ENCODE measurements around the gene ERO1B.

The ERO1B gene

DNA sequence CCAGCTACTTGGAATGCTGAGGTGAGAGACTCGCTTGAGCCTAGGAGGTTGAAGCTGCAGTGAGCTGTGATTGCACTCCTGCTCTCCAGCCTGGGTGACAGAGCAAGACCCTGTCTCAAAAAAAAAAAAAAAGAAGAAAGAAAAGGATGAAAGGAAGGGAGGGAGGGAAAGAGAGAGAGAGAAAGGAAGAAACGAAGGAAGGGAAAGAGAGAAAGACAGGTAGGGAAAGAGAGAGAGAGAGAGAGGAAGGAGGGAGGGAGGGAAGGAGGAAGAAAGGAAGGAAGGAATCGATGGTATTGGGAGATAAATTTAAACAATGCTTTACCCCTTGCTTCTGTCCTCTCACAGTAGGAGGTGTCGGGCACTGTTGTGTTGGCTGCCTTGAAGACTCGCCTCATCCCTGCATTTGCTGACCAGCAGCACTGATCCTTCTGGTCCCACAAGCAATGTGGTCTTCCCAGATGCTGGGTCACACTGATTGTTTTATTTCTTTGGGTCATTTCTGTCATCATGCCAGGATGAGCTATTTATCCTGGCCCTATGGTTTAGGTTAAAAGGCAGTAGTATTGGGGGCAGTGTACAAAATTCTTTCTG, 108.5 kb downstream of the ERO1B start:
- Histone ChIP-seq H3K79me2 (ENCODE audit: control insufficient read depth, insufficient read depth, low read length, poor library complexity) (no peaks in the 10 kb centered on the region), H2AFZ (ENCODE audit: insufficient read depth, low read length, poor library complexity) (no peak overlapping the region), H3K4me1 (ENCODE audit: control insufficient read depth in 1 of 2, insufficient read depth in 2 of 2, low read length in 2 of 2) (no peaks in the 10 kb centered on the region), H3K36me3 (ENCODE audit: control insufficient read depth in 1 of 2, insufficient read depth in 2 of 2, low read length in 2 of 2) (no peaks in the 10 kb centered on the region), H2BK120ac (ENCODE audit: insufficient read depth, low read length, poor library complexity) (no peak overlapping the region), H3K27me3 (ENCODE audit: insufficient read depth, low read length) (no peaks in the 10 kb centered on the region), H3K9me3 (ENCODE audit: insufficient read depth, low read depth, low read length) (no peaks in the 10 kb centered on the region), H2BK12ac (ENCODE audit: low read length) (no peak overlapping the region), H3K79me1 (ENCODE audit: low read length) (no peaks in the 10 kb centered on the region), H3K9ac (ENCODE audit: low read length) (no peak overlapping the region), H3K23ac (ENCODE audit: low read length) (no peak overlapping the region), H3K14ac (ENCODE audit: low read length) (no peak overlapping the region), H3K4me3 (ENCODE audit: low read depth, low read length) (no peak overlapping the region), H3K4ac (ENCODE audit: low read depth, low read length) (no peak overlapping the region), H2BK5ac (ENCODE audit: low read depth, low read length, poor library complexity) (no peak overlapping the region), H4K8ac (ENCODE audit: low read depth, low read length) (no peak overlapping the region), H3K4me2 (ENCODE audit: low read length) (no peak overlapping the region), H3K27ac (ENCODE audit: low read depth, low read length) (no peak overlapping the region), H3K18ac (ENCODE audit: low read length) (no peak overlapping the region), H4K12ac (ENCODE audit: low read depth, low read length) (no peak overlapping the region), H4K91ac (ENCODE audit: low read depth, low read length) (no peak overlapping the region), H2AK5ac (ENCODE audit: low read length) (no peak overlapping the region)
- DNase-seq = no peak
- WGBS (ENCODE audit: extremely low coverage, insufficient coverage, insufficient read length) = 100% methylated on average over 1 of the region's 5 CpGs

DNA sequence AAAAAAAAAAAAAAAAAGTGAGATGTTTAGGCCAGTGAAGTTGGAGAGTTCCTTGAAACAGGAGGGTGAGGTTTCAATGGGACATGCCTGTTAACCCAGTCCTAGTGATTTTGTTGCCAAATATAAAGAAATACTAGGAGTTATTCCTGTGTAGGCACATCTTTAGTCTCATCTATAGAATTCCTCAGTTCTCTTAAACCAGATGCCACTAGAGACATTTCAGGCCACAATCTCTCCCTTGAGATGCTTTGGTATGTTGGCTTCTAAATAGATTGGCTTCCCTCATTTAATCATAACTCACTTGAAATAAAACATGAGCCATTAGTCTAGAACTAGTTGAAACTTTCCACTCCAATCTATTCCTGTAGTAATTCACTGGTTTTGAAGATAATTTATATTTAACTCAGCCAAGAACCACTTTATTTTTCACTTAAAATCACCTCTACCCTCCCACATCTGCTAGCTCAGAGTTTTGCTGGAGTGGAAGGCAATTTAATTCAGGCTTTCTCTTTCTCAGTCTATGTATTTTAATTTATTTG, 109.6 kb downstream of the ERO1B start:
- no peak overlapping the region for H3K4me3 ChIP-seq (ENCODE audit: low read depth, low read length)
- no peak overlapping the region for H3K14ac ChIP-seq (ENCODE audit: low read length)
- no peak overlapping the region for H4K8ac ChIP-seq (ENCODE audit: low read depth, low read length)
- no peak overlapping the region for H3K18ac ChIP-seq (ENCODE audit: low read length)
- no peak for DNase-seq
- no peak overlapping the region for H2BK5ac ChIP-seq (ENCODE audit: low read depth, low read length, poor library complexity)
- H3K27me3 ChIP-seq (ENCODE audit: insufficient read depth, low read length) = no peaks in the 10 kb centered on the region
- no peak overlapping the region for H2AK5ac ChIP-seq (ENCODE audit: low read length)
- H2BK12ac ChIP-seq (ENCODE audit: low read length) = no peak overlapping the region
- no peak overlapping the region for H3K9ac ChIP-seq (ENCODE audit: low read length)
- no peaks in the 10 kb centered on the region for H3K79me1 ChIP-seq (ENCODE audit: low read length)
- no peak overlapping the region for H3K23ac ChIP-seq (ENCODE audit: low read length)
- no peaks in the 10 kb centered on the region for H3K4me1 ChIP-seq (ENCODE audit: control insufficient read depth in 1 of 2, insufficient read depth in 2 of 2, low read length in 2 of 2)
- no peak overlapping the region for H3K4ac ChIP-seq (ENCODE audit: low read depth, low read length)
- no peak overlapping the region for H4K91ac ChIP-seq (ENCODE audit: low read depth, low read length)
- H3K27ac ChIP-seq (ENCODE audit: low read depth, low read length) = no peak overlapping the region
- H2BK120ac ChIP-seq (ENCODE audit: insufficient read depth, low read length, poor library complexity) = no peak overlapping the region
- H3K9me3 ChIP-seq (ENCODE audit: insufficient read depth, low read depth, low read length) = peaks cover 1% of the 10 kb centered on the region
- no peak overlapping the region for H4K12ac ChIP-seq (ENCODE audit: low read depth, low read length)
- no peak overlapping the region for H3K4me2 ChIP-seq (ENCODE audit: low read length)
- H2AFZ ChIP-seq (ENCODE audit: insufficient read depth, low read length, poor library complexity) = no peak overlapping the region
- H3K79me2 ChIP-seq (ENCODE audit: control insufficient read depth, insufficient read depth, low read length, poor library complexity) = no peaks in the 10 kb centered on the region
- no peaks in the 10 kb centered on the region for H3K36me3 ChIP-seq (ENCODE audit: control insufficient read depth in 1 of 2, insufficient read depth in 2 of 2, low read length in 2 of 2)

GRCh38 chr1:236168716-236169429, 112.9 kb downstream of the ERO1B start:
- H3K23ac ChIP-seq (ENCODE audit: low read length) = no peak overlapping the region
- H3K4me1 ChIP-seq (ENCODE audit: control insufficient read depth in 1 of 2, insufficient read depth in 2 of 2, low read length in 2 of 2) = no peaks in the 10 kb centered on the region
- DNase-seq = peak; percentile 74 to 76
- H3K9ac ChIP-seq (ENCODE audit: low read length) = no peak overlapping the region
- no peaks in the 10 kb centered on the region for H3K36me3 ChIP-seq (ENCODE audit: control insufficient read depth in 1 of 2, insufficient read depth in 2 of 2, low read length in 2 of 2)
- H2BK12ac ChIP-seq (ENCODE audit: low read length) = no peak overlapping the region
- H2AK5ac ChIP-seq (ENCODE audit: low read length) = no peak overlapping the region
- no peak overlapping the region for H4K91ac ChIP-seq (ENCODE audit: low read depth, low read length)
- H3K4ac ChIP-seq (ENCODE audit: low read depth, low read length) = no peak overlapping the region
- H3K9me3 ChIP-seq (ENCODE audit: insufficient read depth, low read depth, low read length) = peaks cover 1% of the 10 kb centered on the region
- no peaks in the 10 kb centered on the region for H3K27me3 ChIP-seq (ENCODE audit: insufficient read depth, low read length)
- H3K4me2 ChIP-seq (ENCODE audit: low read length) = no peak overlapping the region
- no peak overlapping the region for H4K8ac ChIP-seq (ENCODE audit: low read depth, low read length)
- H3K4me3 ChIP-seq (ENCODE audit: low read depth, low read length) = no peak overlapping the region
- H3K14ac ChIP-seq (ENCODE audit: low read length) = no peak overlapping the region
- H2BK120ac ChIP-seq (ENCODE audit: insufficient read depth, low read length, poor library complexity) = no peak overlapping the region
- H3K27ac ChIP-seq (ENCODE audit: low read depth, low read length) = no peak overlapping the region
- no peak overlapping the region for H2AFZ ChIP-seq (ENCODE audit: insufficient read depth, low read length, poor library complexity)
- H3K79me2 ChIP-seq (ENCODE audit: control insufficient read depth, insufficient read depth, low read length, poor library complexity) = no peaks in the 10 kb centered on the region
- no peak overlapping the region for H4K12ac ChIP-seq (ENCODE audit: low read depth, low read length)
- no peak overlapping the region for H3K18ac ChIP-seq (ENCODE audit: low read length)
- no peaks in the 10 kb centered on the region for H3K79me1 ChIP-seq (ENCODE audit: low read length)
- H2BK5ac ChIP-seq (ENCODE audit: low read depth, low read length, poor library complexity) = no peak overlapping the region
- no CpG with 5 or more reads among the region's 10 CpGs for WGBS (ENCODE audit: extremely low coverage, insufficient coverage, insufficient read length)

DNA sequence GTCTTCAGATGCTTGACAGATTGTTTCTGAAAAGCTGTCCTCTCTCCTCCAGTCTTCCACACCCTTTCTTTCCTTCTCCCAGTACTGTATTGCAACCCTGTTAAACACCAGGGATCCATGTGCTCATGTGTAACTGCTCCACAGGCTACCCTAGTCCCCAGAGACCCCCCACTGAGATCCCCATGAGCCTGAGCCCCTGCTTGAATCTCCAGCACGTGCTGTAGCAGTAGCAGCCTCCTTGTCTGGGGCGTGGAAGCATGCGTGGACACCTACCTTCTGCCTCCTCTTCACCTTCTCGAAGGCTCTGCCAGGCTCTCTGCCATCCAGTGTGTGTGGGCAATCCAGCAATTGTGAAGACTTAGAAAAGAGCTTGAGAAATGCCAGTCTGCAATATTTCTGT, 114.2 kb downstream of the ERO1B start:
- no peak overlapping the region for H4K12ac ChIP-seq (ENCODE audit: low read depth, low read length)
- H3K23ac ChIP-seq (ENCODE audit: low read length) = no peak overlapping the region
- no CpG with 5 or more reads among the region's 4 CpGs for WGBS (ENCODE audit: extremely low coverage, insufficient coverage, insufficient read length)
- no peak overlapping the region for H3K27ac ChIP-seq (ENCODE audit: low read depth, low read length)
- no peaks in the 10 kb centered on the region for H3K79me1 ChIP-seq (ENCODE audit: low read length)
- H3K36me3 ChIP-seq (ENCODE audit: control insufficient read depth in 1 of 2, insufficient read depth in 2 of 2, low read length in 2 of 2) = no peaks in the 10 kb centered on the region
- no peak overlapping the region for H2BK12ac ChIP-seq (ENCODE audit: low read length)
- H3K9me3 ChIP-seq (ENCODE audit: insufficient read depth, low read depth, low read length) = peaks cover 1% of the 10 kb centered on the region
- no peak overlapping the region for H3K4me3 ChIP-seq (ENCODE audit: low read depth, low read length)
- no peaks in the 10 kb centered on the region for H3K27me3 ChIP-seq (ENCODE audit: insufficient read depth, low read length)
- no peak overlapping the region for H2AFZ ChIP-seq (ENCODE audit: insufficient read depth, low read length, poor library complexity)
- no peaks in the 10 kb centered on the region for H3K4me1 ChIP-seq (ENCODE audit: control insufficient read depth in 1 of 2, insufficient read depth in 2 of 2, low read length in 2 of 2)
- no peak overlapping the region for H2BK5ac ChIP-seq (ENCODE audit: low read depth, low read length, poor library complexity)
- no peak overlapping the region for H3K14ac ChIP-seq (ENCODE audit: low read length)
- no peaks in the 10 kb centered on the region for H3K79me2 ChIP-seq (ENCODE audit: control insufficient read depth, insufficient read depth, low read length, poor library complexity)
- H4K8ac ChIP-seq (ENCODE audit: low read depth, low read length) = no peak overlapping the region
- no peak overlapping the region for H3K18ac ChIP-seq (ENCODE audit: low read length)
- no peak overlapping the region for H3K4ac ChIP-seq (ENCODE audit: low read depth, low read length)
- no peak for DNase-seq
- H2AK5ac ChIP-seq (ENCODE audit: low read length) = no peak overlapping the region
- no peak overlapping the region for H4K91ac ChIP-seq (ENCODE audit: low read depth, low read length)
- no peak overlapping the region for H3K4me2 ChIP-seq (ENCODE audit: low read length)
- no peak overlapping the region for H3K9ac ChIP-seq (ENCODE audit: low read length)
- no peak overlapping the region for H2BK120ac ChIP-seq (ENCODE audit: insufficient read depth, low read length, poor library complexity)

All from trophoblast cell (in vitro differentiated cells and primary cell).